Activated T-helper 1 cell treated with anti-CD3 and anti-CD28 coated beads, Interleukin-12 subunit alpha, Interleukin-12 subunit beta, Interleukin-2, Interleukin-4 antibody, amounts not matched to agents 30 ng/mL and 10 ng/mL and 1 ng/mL, durations not matched to agents 14 hours and 24 hours and 36 hours (primary cell): ENCODE measurements around the gene RAB31. TPM values are rescaled to one million over a fixed set of nuclear protein-coding genes. Genes with fewer than 3 reads are reported as not detected.
"Not testable (repeated sequence)": the region's sequence is repeated elsewhere in the genome, so short reads cannot be mapped to it uniquely, and the experiment has no call there.

Experiments used
- DNase-seq: peaks from one replicate; pipeline ENCODE4 v3.0.0; 2021; ENCODE audit warnings: low spot score
- H3K27ac Mint-ChIP-seq: one replicate; pipeline ENCODE4 v1.8.0; 2021; ENCODE audit warnings: mild to moderate bottlenecking, mixed read lengths
- H3K27me3 Mint-ChIP-seq: one replicate; pipeline ENCODE4 v1.8.0; 2022; ENCODE audit warnings: mild to moderate bottlenecking, moderate library complexity, mixed read lengths; ENCODE audit not compliant: insufficient read depth
- H3K36me3 Mint-ChIP-seq: one replicate; pipeline ENCODE4 v1.8.0; 2021; ENCODE audit warnings: low read depth, mixed read lengths
- H3K4me1 Mint-ChIP-seq: one replicate; pipeline ENCODE4 v1.8.0; 2021; ENCODE audit warnings: low read depth, mixed read lengths
- H3K4me3 Mint-ChIP-seq: one replicate; pipeline ENCODE4 v1.8.0; 2021; ENCODE audit warnings: mild to moderate bottlenecking, moderate library complexity, mixed read lengths
- H3K9me3 Mint-ChIP-seq: one replicate; pipeline ENCODE4 v1.8.0; 2021; ENCODE audit warnings: mixed read lengths
- intact Hi-C: fragments of 100-400 bp; cut with micrococcal nuclease; formaldehyde crosslinking; loops from one replicate; pipeline ENCODE4 v1.15.1; 2024
- total RNA-seq: library from RNA; stranded (reverse); gene quantifications from 2 replicates; pipeline ENCODE4 v1.2.3, GENCODE V29; 2022

The RAB31 gene
- total RNA-seq, 1 donor from 2014 or later, result 0.13 TPM

DNA sequence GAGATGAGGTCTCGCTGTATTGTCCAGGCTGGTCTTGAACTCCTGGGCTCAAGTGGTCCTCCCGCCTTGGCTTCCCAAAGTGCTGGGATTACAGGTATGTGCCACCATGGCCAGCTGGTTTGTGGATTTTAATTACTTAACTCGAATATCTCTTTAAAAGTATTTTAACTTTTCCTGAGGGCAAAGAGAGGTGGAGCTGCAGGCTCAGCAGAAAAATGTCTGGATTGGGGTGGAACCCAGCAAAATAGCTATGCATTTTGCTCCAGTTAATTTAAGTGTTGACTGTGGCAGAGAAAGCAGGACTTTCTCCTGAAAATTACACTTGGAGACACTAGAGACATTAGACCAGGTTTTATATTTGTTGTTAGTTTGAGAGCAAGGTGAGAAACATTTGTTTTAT is 142.2 kb downstream of the RAB31 start:
- H3K27ac Mint-ChIP-seq, result no peak overlapping the region
- no peak for DNase-seq
- H3K4me3 Mint-ChIP-seq, result no peak overlapping the region
- intact Hi-C loops, result no loop called here
- no peaks in the 10 kb centered on the region for H3K4me1 Mint-ChIP-seq
- H3K27me3 Mint-ChIP-seq, result peaks cover 30% of the 10 kb centered on the region
- H3K36me3 Mint-ChIP-seq, result no peaks in the 10 kb centered on the region
- no peaks in the 10 kb centered on the region for H3K9me3 Mint-ChIP-seq

DNA sequence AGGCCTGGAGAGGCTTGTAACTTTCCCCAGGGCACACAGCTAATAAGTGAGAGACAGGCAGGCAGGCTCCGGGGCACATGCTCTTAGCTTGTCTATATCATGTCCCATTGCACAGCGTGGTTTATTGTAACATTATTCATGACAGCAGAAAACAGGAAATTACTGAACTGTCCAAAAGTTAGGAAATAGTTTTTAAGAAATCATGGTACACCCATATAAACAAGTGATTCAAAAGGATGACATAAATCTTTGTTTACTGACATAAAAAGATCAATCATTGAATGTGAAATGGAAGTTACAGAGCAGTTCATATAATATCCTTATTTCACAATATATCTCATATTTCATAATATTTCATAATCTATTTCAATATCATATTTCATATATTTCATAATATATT is 143.4 kb downstream of the RAB31 start:
- Mint-ChIP-seq H3K36me3 (no peaks in the 10 kb centered on the region), H3K9me3 (no peaks in the 10 kb centered on the region), H3K4me1 (no peaks in the 10 kb centered on the region), H3K4me3 (no peak overlapping the region), H3K27ac (no peak overlapping the region), H3K27me3 (peaks cover 30% of the 10 kb centered on the region)
- DNase-seq, result no peak
- intact Hi-C loops, result no loop called here

GRCh38 chr18:9852266-9853081 is 144.4 kb downstream of the RAB31 start:
- Mint-ChIP-seq H3K4me3 (no peak overlapping the region), H3K27ac (no peak overlapping the region), H3K27me3 (peaks cover 26% of the 10 kb centered on the region), H3K9me3 (no peaks in the 10 kb centered on the region), H3K36me3 (no peaks in the 10 kb centered on the region), H3K4me1 (no peaks in the 10 kb centered on the region)
- intact Hi-C loops, result no loop called here
- DNase-seq, result no peak

- H3K27me3 Mint-ChIP-seq, result peaks cover 10% of the 10 kb centered on the region
- DNase-seq, result no peak
- intact Hi-C loops, result no loop called here
- no peaks in the 10 kb centered on the region for H3K4me1 Mint-ChIP-seq
- H3K27ac Mint-ChIP-seq, result no peak overlapping the region
- H3K4me3 Mint-ChIP-seq, result no peak overlapping the region
- H3K36me3 Mint-ChIP-seq, result no peaks in the 10 kb centered on the region
- H3K9me3 Mint-ChIP-seq, result no peaks in the 10 kb centered on the region
These were observed 146.9 kb downstream of the RAB31 start for GRCh38 chr18:9854801-9855676.

DNA sequence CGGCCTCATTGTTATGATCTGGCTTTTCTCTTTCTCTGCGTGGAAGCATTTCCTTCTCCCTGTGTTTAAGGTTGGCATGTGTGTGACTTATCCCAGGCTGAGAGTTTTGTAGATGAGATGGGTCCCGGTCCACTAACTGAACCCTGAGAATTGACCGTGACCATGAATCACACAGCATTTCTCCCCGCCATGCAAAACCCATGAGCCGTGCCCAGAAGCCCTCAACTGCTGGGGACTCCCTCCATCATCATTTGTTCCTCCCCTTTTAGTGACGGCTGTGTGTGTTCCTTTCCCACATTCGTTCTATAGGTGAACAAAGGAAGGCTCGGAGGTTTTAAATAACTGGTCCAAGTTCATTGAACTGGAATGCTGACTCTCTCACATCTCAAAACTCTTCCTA is 147.6 kb downstream of the RAB31 start:
- no peaks in the 10 kb centered on the region for H3K9me3 Mint-ChIP-seq
- DNase-seq, result no peak
- peaks cover 5% of the 10 kb centered on the region for H3K27me3 Mint-ChIP-seq
- H3K4me3 Mint-ChIP-seq, result no peak overlapping the region
- H3K27ac Mint-ChIP-seq, result no peak overlapping the region
- H3K36me3 Mint-ChIP-seq, result no peaks in the 10 kb centered on the region
- intact Hi-C loops, result no loop called here
- H3K4me1 Mint-ChIP-seq, result no peaks in the 10 kb centered on the region

DNA sequence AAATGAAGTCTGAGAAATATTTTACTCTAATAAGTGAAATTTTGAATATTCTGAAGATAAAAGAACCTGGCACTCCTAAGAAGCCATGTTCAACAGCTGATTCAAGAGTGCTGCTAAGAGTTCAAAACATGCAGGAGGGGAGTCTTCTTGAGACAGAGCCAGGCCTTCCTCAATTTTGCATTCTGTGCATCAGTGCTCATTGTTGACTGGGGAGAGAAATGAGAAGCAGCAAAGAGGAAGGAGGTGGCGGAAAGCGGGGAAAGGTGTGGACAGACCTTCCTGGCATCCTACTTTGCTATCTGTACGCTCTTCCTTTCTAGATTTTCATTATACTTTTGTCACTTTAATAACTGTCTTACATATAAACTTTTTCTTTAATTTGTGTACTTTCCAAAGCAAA is 148.0 kb downstream of the RAB31 start:
- H3K9me3 Mint-ChIP-seq, result no peaks in the 10 kb centered on the region
- no peaks in the 10 kb centered on the region for H3K4me1 Mint-ChIP-seq
- no peak overlapping the region for H3K4me3 Mint-ChIP-seq
- intact Hi-C loops, result no loop called here
- H3K36me3 Mint-ChIP-seq, result no peaks in the 10 kb centered on the region
- no peak for DNase-seq
- H3K27ac Mint-ChIP-seq, result no peak overlapping the region
- peaks cover 5% of the 10 kb centered on the region for H3K27me3 Mint-ChIP-seq

GRCh38 chr18:9857479-9857998 is 149.4 kb downstream of the RAB31 start:
- intact Hi-C loops, H3K36me3 Mint-ChIP-seq, H3K27me3 Mint-ChIP-seq, H3K27ac Mint-ChIP-seq, H3K9me3 Mint-ChIP-seq, H3K4me3 Mint-ChIP-seq, DNase-seq, H3K4me1 Mint-ChIP-seq: not testable (repeated sequence)

GRCh38 chr18:9858642-9859041 is 150.5 kb downstream of the RAB31 start:
- Mint-ChIP-seq H3K4me1 (peaks cover 7% of the 10 kb centered on the region), H3K27me3 (peaks cover 2% of the 10 kb centered on the region), H3K4me3 (no peak overlapping the region), H3K27ac (no peak overlapping the region), H3K9me3 (no peaks in the 10 kb centered on the region), H3K36me3 (peaks cover 1% of the 10 kb centered on the region)
- intact Hi-C loops, result no loop called here
- no peak for DNase-seq

GRCh38 chr18:9859232-9859631 is 151.1 kb downstream of the RAB31 start:
- H3K4me3 Mint-ChIP-seq, result no peak overlapping the region
- H3K27ac Mint-ChIP-seq, result no peak overlapping the region
- intact Hi-C loops, result no loop called here
- H3K36me3 Mint-ChIP-seq, result peaks cover 1% of the 10 kb centered on the region
- no peaks in the 10 kb centered on the region for H3K9me3 Mint-ChIP-seq
- H3K4me1 Mint-ChIP-seq, result peaks cover 7% of the 10 kb centered on the region
- H3K27me3 Mint-ChIP-seq, result peaks cover 2% of the 10 kb centered on the region
- DNase-seq, result no peak

GRCh38 chr18:9860682-9861081 is 152.6 kb downstream of the RAB31 start:
- Mint-ChIP-seq H3K36me3 (peaks cover 1% of the 10 kb centered on the region), H3K4me1 (peaks cover 7% of the 10 kb centered on the region), H3K27ac (no peak overlapping the region), H3K9me3 (peaks cover 6% of the 10 kb centered on the region), H3K27me3 (peaks cover 2% of the 10 kb centered on the region), H3K4me3 (no peak overlapping the region)
- intact Hi-C loops, result loop anchor here (2.0 to 5.0 kb wide), 2 partner anchors 57 to 188 kb away; no protein-coding TSS in a partner anchor
- no peak for DNase-seq

DNA sequence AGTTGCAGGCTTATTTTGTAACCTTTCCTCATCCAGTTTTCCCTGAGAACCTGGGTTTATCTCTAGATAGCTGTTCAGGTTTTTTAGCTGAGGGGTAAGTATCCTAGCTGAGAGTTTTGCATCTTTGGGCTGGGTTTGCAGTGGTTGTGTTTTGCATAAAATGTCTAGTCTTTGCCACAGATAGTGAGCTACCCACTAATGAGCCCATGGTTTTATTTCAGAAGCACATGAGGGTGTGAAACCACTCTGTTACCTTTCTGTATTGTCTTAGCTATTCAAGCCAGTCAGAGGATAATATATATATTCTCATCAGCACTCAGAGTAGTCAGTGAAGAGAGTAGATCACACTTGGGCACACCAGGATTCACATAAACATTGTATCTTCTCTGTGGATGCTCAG is 153.1 kb downstream of the RAB31 start:
- no peak overlapping the region for H3K27ac Mint-ChIP-seq
- no peak overlapping the region for H3K4me3 Mint-ChIP-seq
- peaks cover 7% of the 10 kb centered on the region for H3K4me1 Mint-ChIP-seq
- H3K36me3 Mint-ChIP-seq, result peaks cover 1% of the 10 kb centered on the region
- H3K9me3 Mint-ChIP-seq, result peaks cover 10% of the 10 kb centered on the region
- H3K27me3 Mint-ChIP-seq, result peaks cover 2% of the 10 kb centered on the region
- intact Hi-C loops, result loop anchor here (2.0 to 5.0 kb wide), 2 partner anchors 56 to 188 kb away; no protein-coding TSS in a partner anchor
- no peak for DNase-seq

GRCh38 chr18:9861933-9862332 is 153.8 kb downstream of the RAB31 start:
- Mint-ChIP-seq H3K9me3 (peaks cover 15% of the 10 kb centered on the region), H3K27me3 (peaks cover 2% of the 10 kb centered on the region), H3K4me3 (peak overlapping the region; percentile 31), H3K36me3 (peaks cover 1% of the 10 kb centered on the region), H3K4me1 (peaks cover 7% of the 10 kb centered on the region), H3K27ac (peak overlapping the region; percentile 53)
- DNase-seq, result no peak
- intact Hi-C loops, result loop anchor here (1.0 to 5.0 kb wide), 3 partner anchors 15 to 189 kb away; no protein-coding TSS in a partner anchor

DNA sequence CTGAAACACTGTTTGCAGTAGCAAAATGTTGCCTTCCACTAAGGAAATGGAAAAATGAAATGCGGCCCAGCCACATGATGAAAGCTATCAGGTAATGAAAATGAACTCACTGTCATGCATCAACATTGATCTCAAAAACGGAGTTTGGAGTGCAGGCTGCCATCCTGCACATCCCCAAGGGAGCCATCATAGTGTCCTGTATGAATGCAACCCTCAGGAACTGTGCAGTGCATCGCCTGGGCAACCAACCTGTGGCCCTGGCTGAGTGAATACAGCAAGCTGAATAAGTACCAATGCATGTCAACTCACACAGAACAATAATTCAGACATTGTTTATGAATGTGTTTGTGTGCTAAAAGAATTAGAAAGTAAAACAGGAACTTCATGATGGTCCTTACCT is 154.6 kb downstream of the RAB31 start:
- intact Hi-C loops, result loop anchor here (1.0 to 5.0 kb wide), 2 partner anchors 15 to 55 kb away; no protein-coding TSS in a partner anchor
- Mint-ChIP-seq H3K27me3 (peaks cover 2% of the 10 kb centered on the region), H3K27ac (no peak overlapping the region), H3K4me1 (peaks cover 7% of the 10 kb centered on the region), H3K9me3 (peaks cover 17% of the 10 kb centered on the region), H3K4me3 (no peak overlapping the region), H3K36me3 (peaks cover 1% of the 10 kb centered on the region)
- DNase-seq, result no peak
